Lower leg skin (tissue), 4 donors: ENCODE data around the gene ARHGAP22. TPM values are rescaled to one million over a fixed set of nuclear protein-coding genes. Genes with fewer than 3 reads are reported as not detected.

Source experiments
- DNase-seq, 2 donors: peaks; one replicate each; pipeline ENCODE4 v3.0.0-alpha.2; 2019; ENCODE audit warnings: low spot score in 2 of 2
- H3K4me3 ChIP-seq: fragments of 200-600 bp; sonication (generic); 2 replicates; pipeline ENCODE4 v1.5.1; 2017; ENCODE audit warnings: mild to moderate bottlenecking, low read depth; ENCODE audit not compliant: poor library complexity, severe bottlenecking
- CTCF ChIP-seq, 3 donors: fragments of 450-650 bp; IDR thresholded peaks; one replicate each; pipeline ENCODE4 v1.5.1; 2016; ENCODE audit warnings: antibody characterized with exemption in 3 of 3, mild to moderate bottlenecking in 3 of 3, moderate library complexity in 2 of 3
- POLR2A ChIP-seq, 2 donors: fragments of 450-650 bp; IDR thresholded peaks; one replicate each; pipeline ENCODE4 v1.6.1; 2016 to 2017; ENCODE audit warnings: antibody characterized with exemption in 2 of 2, mild to moderate bottlenecking in 1 of 2, moderate library complexity in 1 of 2
- WGBS, 2 donors: methylation state at CpG; one replicate each; pipeline ENCODE4 v1.1.5; 2018; 5-methylcytosine and 5-hydroxymethylcytosine counted together
- intact Hi-C: fragments of 100-400 bp; cut with DNase I; formaldehyde crosslinking; loops from one replicate; pipeline ENCODE4 v1.15.0; 2023; ENCODE audit warnings: low total_unique reads
- total RNA-seq, 4 donors: library from RNA; depleted of rRNA; stranded (reverse); fragments of >200 nt; gene quantifications; one replicate each; pipeline ENCODE4 v1.1.0, GENCODE V29; 2016

ARHGAP22 gene
- total RNA-seq, 4 donors from 2014 or later, result 0.46 to 3.0 (median 1.4) TPM

GRCh38 chr10:48473704-48474103 lies 131.2 kb downstream of the ARHGAP22 start:
- DNase-seq, result peak in 1 of 2 donors; percentile 42
- WGBS, 2 donors, result 86 to 90% methylated on average over 5 of the region's 5 CpGs
- H3K4me3 ChIP-seq, result no peak overlapping the region
- intact Hi-C loops, result no loop called here
- TF ChIP-seq POLR2A (IDR thresholded peaks at IDR 0.05) (no peak), CTCF (IDR thresholded peaks at IDR 0.05) (no peak)

DNA sequence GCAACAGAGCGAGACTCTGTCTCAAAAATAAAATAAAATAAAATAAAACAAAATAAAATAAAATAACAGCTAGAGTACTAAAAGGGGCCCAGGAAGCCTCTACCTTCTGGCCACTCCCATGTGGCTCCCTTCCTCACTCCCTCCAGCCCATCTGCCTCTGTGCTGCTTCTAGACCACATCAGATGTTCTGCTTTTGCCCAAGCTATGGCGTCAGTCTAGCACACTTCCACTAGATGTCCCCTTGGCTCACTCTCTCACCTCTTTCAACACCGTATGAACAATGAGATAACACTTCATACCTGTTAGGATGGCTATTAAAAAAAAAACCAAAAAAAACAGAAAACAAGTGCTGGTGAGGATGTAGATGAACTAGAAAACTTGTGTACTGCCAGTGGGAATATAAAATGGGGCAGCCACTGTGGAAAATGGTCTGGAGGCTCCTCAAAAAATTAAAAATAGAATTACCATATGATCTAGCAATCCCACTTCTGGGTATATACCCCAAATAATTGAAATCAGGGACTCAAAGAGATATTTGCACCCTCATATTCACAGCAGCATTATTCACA lies 132.3 kb downstream of the ARHGAP22 start:
- WGBS, 2 donors, result 56 to 61% methylated on average over 3 of the region's 3 CpGs
- DNase-seq, result no peak
- H3K4me3 ChIP-seq, result no peak overlapping the region
- intact Hi-C loops, result no loop called here
- no peak for TF ChIP-seq POLR2A (IDR thresholded peaks at IDR 0.05)
- no peak for TF ChIP-seq CTCF (IDR thresholded peaks at IDR 0.05)

- no peak for TF ChIP-seq POLR2A (IDR thresholded peaks at IDR 0.05)
- TF ChIP-seq CTCF (IDR thresholded peaks at IDR 0.05), result no peak
- DNase-seq, result peak in 1 of 2 donors; percentile 75
- WGBS, 2 donors, result 72 to 77% methylated on average over 7 to 8 of the region's 8 CpGs
- intact Hi-C loops, result no loop called here
- no peak overlapping the region for H3K4me3 ChIP-seq
Measured at GRCh38 chr10:48470893-48471805, 133.7 kb downstream of the ARHGAP22 start.

DNA sequence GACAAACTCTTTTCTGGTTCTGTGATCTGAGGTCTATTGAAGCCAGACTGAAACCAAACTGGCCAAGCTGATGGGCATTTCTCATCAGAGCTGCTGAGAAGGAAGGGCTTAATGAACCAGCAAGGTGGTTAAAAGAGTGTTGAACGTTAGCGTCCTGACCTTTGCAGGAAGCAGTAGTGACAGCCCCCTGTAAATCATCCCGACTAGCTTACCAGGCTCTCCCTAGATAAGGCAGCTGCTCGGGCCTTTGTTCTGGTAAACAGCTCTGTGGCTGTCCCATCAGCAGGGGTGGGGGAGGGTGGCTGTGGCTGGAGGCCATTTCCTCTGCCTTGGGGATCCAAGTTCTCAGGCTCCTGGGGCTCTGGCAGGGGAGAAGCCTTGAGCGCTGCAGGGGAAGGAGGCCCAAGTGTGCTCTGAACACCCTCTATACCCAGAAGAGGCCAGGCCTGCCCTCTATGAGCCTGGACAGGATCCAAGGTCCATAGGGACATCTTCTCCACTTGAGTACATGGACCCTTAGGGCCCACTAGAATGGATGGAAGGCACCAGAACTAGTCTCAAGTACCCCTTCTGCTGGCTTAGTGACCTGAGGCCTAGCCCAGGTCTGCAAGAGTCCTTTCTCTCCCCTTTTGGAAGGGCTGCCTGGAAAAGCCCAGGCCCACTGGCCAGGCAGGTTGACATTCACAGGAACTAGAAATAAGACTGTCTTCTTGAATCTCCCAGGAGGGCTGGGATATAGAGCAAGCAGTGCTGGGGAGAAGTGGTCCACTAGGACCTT lies 134.6 kb downstream of the ARHGAP22 start:
- DNase-seq, result peak in 1 of 2 donors; percentile 65
- H3K4me3 ChIP-seq, result no peak overlapping the region
- 81 to 85% methylated on average over 5 of the region's 5 CpGs for WGBS, 2 donors
- intact Hi-C loops, result no loop called here
- no peak for TF ChIP-seq CTCF (IDR thresholded peaks at IDR 0.05)
- TF ChIP-seq POLR2A (IDR thresholded peaks at IDR 0.05), result no peak

DNA sequence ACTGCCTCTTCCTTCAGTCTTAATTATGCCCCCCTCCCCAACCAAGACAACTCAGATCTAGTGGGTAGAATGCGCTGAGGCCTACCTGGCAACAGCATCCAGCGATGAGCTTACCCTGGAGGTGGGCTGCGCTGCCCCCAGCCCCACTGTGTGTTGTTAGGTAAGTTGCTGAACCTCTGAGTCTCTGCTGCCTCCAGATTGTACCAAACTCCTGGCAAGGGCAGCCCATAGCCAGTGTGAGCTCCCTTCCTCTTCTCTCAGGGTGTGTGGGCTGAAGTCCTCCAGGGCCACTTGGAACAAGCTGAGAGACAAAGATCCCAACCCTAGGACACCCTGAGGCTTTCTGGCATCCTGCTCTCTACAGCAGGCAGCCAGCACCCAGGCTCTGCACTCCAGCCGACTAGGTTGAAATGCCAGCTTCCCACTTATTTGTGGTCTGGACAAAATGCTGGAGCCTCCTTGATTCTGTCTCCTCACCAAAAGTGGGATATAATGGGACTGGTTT lies 135.3 kb downstream of the ARHGAP22 start:
- DNase-seq, result no peak
- 80 to 85% methylated on average over 4 of the region's 4 CpGs for WGBS, 2 donors
- no peak for TF ChIP-seq POLR2A (IDR thresholded peaks at IDR 0.05)
- no peak for TF ChIP-seq CTCF (IDR thresholded peaks at IDR 0.05)
- intact Hi-C loops, result loop anchor here (5.0 kb wide), 1 partner anchor 503 kb away; no protein-coding TSS in a partner anchor
- H3K4me3 ChIP-seq, result no peak overlapping the region
